Fibroblast of skin of right quadriceps (primary cell): ENCODE data around the gene HIVEP3.

ENCODE experiments used
- DNase-seq: peaks from one replicate; pipeline ENCODE4 v3.0.0-alpha.2; 2013

The HIVEP3 gene

GRCh38 chr1:41661428-41662060, 257.2 kb downstream of the HIVEP3 start:
- no peak for DNase-seq

- DNase-seq = no peak
Observed at GRCh38 chr1:41660570-41661427, 257.9 kb downstream of the HIVEP3 start.

- no peak for DNase-seq
Observed at GRCh38 chr1:41659903-41660302, 258.8 kb downstream of the HIVEP3 start.

GRCh38 chr1:41659159-41659495, 259.6 kb downstream of the HIVEP3 start:
- DNase-seq = no peak

GRCh38 chr1:41658431-41659158, 260.1 kb downstream of the HIVEP3 start:
- no peak for DNase-seq

- no peak for DNase-seq
Observed at GRCh38 chr1:41657679-41658295, 260.9 kb downstream of the HIVEP3 start.

GRCh38 chr1:41656825-41657500, 261.8 kb downstream of the HIVEP3 start:
- no peak for DNase-seq

- DNase-seq = no peak
Observed at GRCh38 chr1:41656068-41656467, 262.7 kb downstream of the HIVEP3 start.

GRCh38 chr1:41655632-41656031, 263.1 kb downstream of the HIVEP3 start:
- no peak for DNase-seq

GRCh38 chr1:41653574-41653973, 265.1 kb downstream of the HIVEP3 start:
- no peak for DNase-seq

- no peak for DNase-seq
Observed at GRCh38 chr1:41652384-41653265, 266.1 kb downstream of the HIVEP3 start.

- DNase-seq = no peak
Observed at GRCh38 chr1:41650028-41650880, 268.5 kb downstream of the HIVEP3 start.

GRCh38 chr1:41649396-41650027, 269.2 kb downstream of the HIVEP3 start:
- no peak for DNase-seq

- DNase-seq = no peak
Observed at GRCh38 chr1:41648844-41649243, 269.9 kb downstream of the HIVEP3 start.

GRCh38 chr1:41648230-41648629, 270.5 kb downstream of the HIVEP3 start:
- DNase-seq = no peak

- no peak for DNase-seq
Observed at GRCh38 chr1:41647221-41648135, 271.2 kb downstream of the HIVEP3 start.

- no peak for DNase-seq
Observed at GRCh38 chr1:41646186-41646585, 272.5 kb downstream of the HIVEP3 start.

GRCh38 chr1:41645062-41645461, 273.7 kb downstream of the HIVEP3 start:
- no peak for DNase-seq
